Measurements from ENCODE around the gene KRTAP12-1.

DNA sequence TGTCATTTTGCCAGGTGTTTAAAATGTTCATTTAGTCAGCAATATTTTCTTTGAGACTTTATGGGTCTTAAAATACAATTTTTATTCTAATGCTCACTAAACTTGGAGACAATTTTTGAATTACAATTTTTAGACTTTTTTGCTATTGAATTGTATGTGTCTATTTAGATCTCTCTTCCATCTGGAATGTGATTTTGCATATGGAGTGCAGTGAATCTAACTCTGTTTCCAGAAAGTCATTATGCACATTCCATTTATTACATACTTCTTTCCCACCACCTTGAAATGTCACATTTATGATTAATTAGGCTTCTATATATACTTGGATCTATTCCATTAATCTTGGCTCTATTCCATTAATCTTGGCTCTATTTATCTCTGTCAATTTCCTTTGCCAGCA, 35.0 kb upstream of the KRTAP12-1 start:
- TF ChIP-seq, protein P1, sequence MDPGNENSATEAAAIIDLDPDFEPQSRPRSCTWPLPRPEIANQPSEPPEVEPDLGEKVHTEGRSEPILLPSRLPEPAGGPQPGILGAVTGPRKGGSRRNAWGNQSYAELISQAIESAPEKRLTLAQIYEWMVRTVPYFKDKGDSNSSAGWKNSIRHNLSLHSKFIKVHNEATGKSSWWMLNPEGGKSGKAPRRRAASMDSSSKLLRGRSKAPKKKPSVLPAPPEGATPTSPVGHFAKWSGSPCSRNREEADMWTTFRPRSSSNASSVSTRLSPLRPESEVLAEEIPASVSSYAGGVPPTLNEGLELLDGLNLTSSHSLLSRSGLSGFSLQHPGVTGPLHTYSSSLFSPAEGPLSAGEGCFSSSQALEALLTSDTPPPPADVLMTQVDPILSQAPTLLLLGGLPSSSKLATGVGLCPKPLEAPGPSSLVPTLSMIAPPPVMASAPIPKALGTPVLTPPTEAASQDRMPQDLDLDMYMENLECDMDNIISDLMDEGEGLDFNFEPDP (CRISPR knock-in tag; IDR thresholded peaks at IDR 0.05) = no peak
- TF ChIP-seq EZH2 (IDR thresholded peaks at IDR 0.05; ENCODE audit: borderline replicate concordance, low read depth, low read length) (no peak), ZNF76 (CRISPR knock-in tag; IDR thresholded peaks at IDR 0.05; ENCODE audit: borderline replicate concordance) (no peak)
